Stimulated activated naive CD8-positive, alpha-beta T cell treated with anti-CD3 and anti-CD28 coated beads, Interleukin-15, amount 100 ng/mL, for 72 hours (primary cell): Measurements from ENCODE around the gene XYLT1.

Source experiments
- ATAC-seq: fragments of 150-1000 bp; cut with Tn5 transposase; 2 replicates; pipeline ENCODE4 v1.10.0; 2021; ENCODE audit warnings: mild to moderate bottlenecking, moderate library complexity
- DNase-seq, 2 donors: peaks; one replicate each; pipeline ENCODE4 v3.0.0; 2021 to 2022
- H3K27ac Mint-ChIP-seq, 2 donors: one replicate each; pipeline ENCODE4 v1.8.0; 2022; ENCODE audit warnings: mild to moderate bottlenecking in 2 of 2, mixed read lengths in 2 of 2, moderate library complexity in 2 of 2
- H3K27me3 Mint-ChIP-seq: one replicate; pipeline ENCODE4 v1.8.0; 2022; ENCODE audit warnings: mixed read lengths
- H3K4me1 Mint-ChIP-seq: one replicate; pipeline ENCODE4 v1.8.0; 2022; ENCODE audit warnings: mild to moderate bottlenecking, mixed read lengths
- H3K4me3 Mint-ChIP-seq, 2 donors: one replicate each; pipeline ENCODE4 v1.8.0; 2022; ENCODE audit warnings: mild to moderate bottlenecking in 2 of 2, mixed read lengths in 2 of 2, moderate library complexity in 1 of 2
- H3K9me3 Mint-ChIP-seq, 2 donors: one replicate each; pipeline ENCODE4 v1.8.0; 2022; ENCODE audit warnings: mixed read lengths in 2 of 2

Gene XYLT1

GRCh38 chr16:17294856-17295255 is 175.9 kb downstream of the XYLT1 start:
- H3K4me1 Mint-ChIP-seq, result peaks cover 13% of the 10 kb centered on the region
- peak; percentile 63 for ATAC-seq
- no peaks in the 10 kb centered on the region for H3K9me3 Mint-ChIP-seq
- no peak overlapping the region for H3K4me3 Mint-ChIP-seq
- H3K27me3 Mint-ChIP-seq, result no peaks in the 10 kb centered on the region
- H3K27ac Mint-ChIP-seq, result peak overlapping the region in 1 of 2 donors; percentile 87
- DNase-seq, result no peak

- no peaks in the 10 kb centered on the region for H3K27me3 Mint-ChIP-seq
- H3K4me3 Mint-ChIP-seq, result no peak overlapping the region
- ATAC-seq (no peak), DNase-seq (no peak)
- no peak overlapping the region for H3K27ac Mint-ChIP-seq
- H3K4me1 Mint-ChIP-seq, result peaks cover 13% of the 10 kb centered on the region
- H3K9me3 Mint-ChIP-seq, result peaks cover 5 to 6% of the 10 kb centered on the region in 2 donors
Observed at GRCh38 chr16:17293813-17294558, 176.8 kb downstream of the XYLT1 start.

GRCh38 chr16:17291289-17291688 is 179.5 kb downstream of the XYLT1 start:
- DNase-seq, result no peak
- Mint-ChIP-seq H3K4me3 (no peak overlapping the region), H3K27ac (no peak overlapping the region), H3K9me3 (peaks cover 5 to 7% of the 10 kb centered on the region in 2 donors), H3K4me1 (peaks cover 18% of the 10 kb centered on the region), H3K27me3 (no peaks in the 10 kb centered on the region)
- no peak for ATAC-seq

- no peak overlapping the region for H3K27ac Mint-ChIP-seq
- H3K27me3 Mint-ChIP-seq, result no peaks in the 10 kb centered on the region
- H3K4me3 Mint-ChIP-seq, result no peak overlapping the region
- ATAC-seq, result no peak
- H3K9me3 Mint-ChIP-seq, result peaks cover 5 to 7% of the 10 kb centered on the region in 2 donors
- no peak for DNase-seq
- peaks cover 22% of the 10 kb centered on the region for H3K4me1 Mint-ChIP-seq
Observed at GRCh38 chr16:17289674-17290635, 180.8 kb downstream of the XYLT1 start.

GRCh38 chr16:17289050-17289449 is 181.7 kb downstream of the XYLT1 start:
- Mint-ChIP-seq H3K9me3 (peaks cover 5 to 7% of the 10 kb centered on the region in 2 donors), H3K4me1 (peaks cover 20% of the 10 kb centered on the region), H3K27ac (no peak overlapping the region), H3K27me3 (no peaks in the 10 kb centered on the region), H3K4me3 (no peak overlapping the region)
- ATAC-seq (no peak), DNase-seq (no peak)

- DNase-seq (no peak), ATAC-seq (no peak)
- Mint-ChIP-seq H3K4me1 (peaks cover 17% of the 10 kb centered on the region), H3K4me3 (no peak overlapping the region), H3K27me3 (no peaks in the 10 kb centered on the region), H3K9me3 (peaks cover 5 to 7% of the 10 kb centered on the region in 2 donors), H3K27ac (no peak overlapping the region)
Observed at GRCh38 chr16:17287166-17287800, 183.5 kb downstream of the XYLT1 start.

- peaks cover 17% of the 10 kb centered on the region for H3K4me1 Mint-ChIP-seq
- no peaks in the 10 kb centered on the region for H3K27me3 Mint-ChIP-seq
- H3K27ac Mint-ChIP-seq, result no peak overlapping the region
Observed at GRCh38 chr16:17286443-17286842, 184.3 kb downstream of the XYLT1 start.

GRCh38 chr16:17283016-17283415 is 187.7 kb downstream of the XYLT1 start:
- peaks cover 28% of the 10 kb centered on the region for H3K4me1 Mint-ChIP-seq
- H3K9me3 Mint-ChIP-seq, result no peaks in the 10 kb centered on the region
- DNase-seq (no peak), ATAC-seq (no peak)
- no peak overlapping the region for H3K27ac Mint-ChIP-seq
- no peaks in the 10 kb centered on the region for H3K27me3 Mint-ChIP-seq
- no peak overlapping the region for H3K4me3 Mint-ChIP-seq

More at GRCh38 chr16:17286443-17286842, 184.3 kb downstream of the XYLT1 start:
- DNase-seq (no peak), ATAC-seq (no peak)
- H3K4me3 Mint-ChIP-seq, result no peak overlapping the region
- H3K9me3 Mint-ChIP-seq, result peaks cover 5 to 7% of the 10 kb centered on the region in 2 donors

- H3K27ac Mint-ChIP-seq, result no peak overlapping the region
- no peaks in the 10 kb centered on the region for H3K27me3 Mint-ChIP-seq
- H3K9me3 Mint-ChIP-seq, result no peaks in the 10 kb centered on the region
- ATAC-seq, result no peak
- H3K4me1 Mint-ChIP-seq, result peaks cover 30% of the 10 kb centered on the region
- DNase-seq, result no peak
- no peak overlapping the region for H3K4me3 Mint-ChIP-seq
Observed at GRCh38 chr16:17282247-17282646, 188.5 kb downstream of the XYLT1 start.

- no peaks in the 10 kb centered on the region for H3K9me3 Mint-ChIP-seq
- H3K27ac Mint-ChIP-seq, result peak overlapping the region in 1 of 2 donors; percentile 41
- H3K4me3 Mint-ChIP-seq, result no peak overlapping the region
- no peak for DNase-seq
- peaks cover 27% of the 10 kb centered on the region for H3K4me1 Mint-ChIP-seq
- no peaks in the 10 kb centered on the region for H3K27me3 Mint-ChIP-seq
- no peak for ATAC-seq
Observed at GRCh38 chr16:17281052-17281451, 189.7 kb downstream of the XYLT1 start.

- ATAC-seq (no peak), DNase-seq (no peak)
- Mint-ChIP-seq H3K27me3 (no peaks in the 10 kb centered on the region), H3K4me1 (peaks cover 35% of the 10 kb centered on the region), H3K9me3 (no peaks in the 10 kb centered on the region), H3K4me3 (no peak overlapping the region), H3K27ac (peak overlapping the region in 1 of 2 donors; percentile 72)
Observed at GRCh38 chr16:17278988-17279387, 191.8 kb downstream of the XYLT1 start.

GRCh38 chr16:17277981-17278381 is 192.8 kb downstream of the XYLT1 start:
- no peak overlapping the region for H3K27ac Mint-ChIP-seq
- no peaks in the 10 kb centered on the region for H3K27me3 Mint-ChIP-seq
- ATAC-seq, result no peak
- no peaks in the 10 kb centered on the region for H3K9me3 Mint-ChIP-seq
- H3K4me3 Mint-ChIP-seq, result no peak overlapping the region
- H3K4me1 Mint-ChIP-seq, result peaks cover 45% of the 10 kb centered on the region
- DNase-seq, result no peak

GRCh38 chr16:17276610-17277009 is 194.2 kb downstream of the XYLT1 start:
- Mint-ChIP-seq H3K27ac (no peak overlapping the region), H3K9me3 (no peaks in the 10 kb centered on the region), H3K27me3 (no peaks in the 10 kb centered on the region), H3K4me1 (peaks cover 59% of the 10 kb centered on the region), H3K4me3 (no peak overlapping the region)
- no peak for DNase-seq
- ATAC-seq, result no peak

- Mint-ChIP-seq H3K27ac (no peak overlapping the region), H3K27me3 (no peaks in the 10 kb centered on the region), H3K4me1 (peaks cover 64% of the 10 kb centered on the region), H3K9me3 (no peaks in the 10 kb centered on the region), H3K4me3 (no peak overlapping the region)
- ATAC-seq (no peak), DNase-seq (no peak)
Observed at GRCh38 chr16:17276010-17276530, 194.7 kb downstream of the XYLT1 start.
